ENCODE data around the gene SMOC1.

SMOC1 gene

GRCh38 chr14:69853774-69854173 lies 25.4 kb upstream of the SMOC1 start:
- TF ChIP-seq ZNF274 (IDR thresholded peaks at IDR 0.05; ENCODE audit: low read depth, low read length) = no peak
- H3K4me3 ChIP-seq (ENCODE audit: low read length) = no peak overlapping the region

GRCh38 chr14:69854598-69854997 lies 24.6 kb upstream of the SMOC1 start:
- TF ChIP-seq ZNF274 (IDR thresholded peaks at IDR 0.05; ENCODE audit: low read depth, low read length) = no peak
- no peak overlapping the region for H3K4me3 ChIP-seq (ENCODE audit: low read length)

- H3K4me3 ChIP-seq (ENCODE audit: low read length) = no peak overlapping the region
- TF ChIP-seq ZNF274 (IDR thresholded peaks at IDR 0.05; ENCODE audit: low read depth, low read length) = no peak
Observed at GRCh38 chr14:69855180-69855832, 23.9 kb upstream of the SMOC1 start.

GRCh38 chr14:69858801-69859200 lies 20.4 kb upstream of the SMOC1 start:
- no peak for TF ChIP-seq ZNF274 (IDR thresholded peaks at IDR 0.05; ENCODE audit: low read depth, low read length)
- no peak overlapping the region for H3K4me3 ChIP-seq (ENCODE audit: low read length)

GRCh38 chr14:69859591-69859990 lies 19.6 kb upstream of the SMOC1 start:
- H3K4me3 ChIP-seq (ENCODE audit: low read length) = no peak overlapping the region
- TF ChIP-seq ZNF274 (IDR thresholded peaks at IDR 0.05; ENCODE audit: low read depth, low read length) = no peak

- TF ChIP-seq ZNF274 (IDR thresholded peaks at IDR 0.05; ENCODE audit: low read depth, low read length) = no peak
- no peak overlapping the region for H3K4me3 ChIP-seq (ENCODE audit: low read length)
Observed at GRCh38 chr14:69860221-69860620, 19.0 kb upstream of the SMOC1 start.

- no peak for TF ChIP-seq ZNF274 (IDR thresholded peaks at IDR 0.05; ENCODE audit: low read depth, low read length)
- no peak overlapping the region for H3K4me3 ChIP-seq (ENCODE audit: low read length)
Observed at GRCh38 chr14:69861025-69861569, 18.1 kb upstream of the SMOC1 start.

- TF ChIP-seq ZNF274 (IDR thresholded peaks at IDR 0.05; ENCODE audit: low read depth, low read length) = no peak
- H3K4me3 ChIP-seq (ENCODE audit: low read length) = no peak overlapping the region
Observed at GRCh38 chr14:69863083-69863482, 16.1 kb upstream of the SMOC1 start.

GRCh38 chr14:69865701-69866365 lies 13.4 kb upstream of the SMOC1 start:
- TF ChIP-seq ZNF274 (IDR thresholded peaks at IDR 0.05; ENCODE audit: low read depth, low read length) = no peak
- H3K4me3 ChIP-seq (ENCODE audit: low read length) = no peak overlapping the region

GRCh38 chr14:69868363-69868963 lies 10.8 kb upstream of the SMOC1 start:
- no peak overlapping the region for H3K4me3 ChIP-seq (ENCODE audit: low read length)
- no peak for TF ChIP-seq ZNF274 (IDR thresholded peaks at IDR 0.05; ENCODE audit: low read depth, low read length)

GRCh38 chr14:69870613-69871012 lies 8.6 kb upstream of the SMOC1 start:
- H3K4me3 ChIP-seq (ENCODE audit: low read length) = no peak overlapping the region
- no peak for TF ChIP-seq ZNF274 (IDR thresholded peaks at IDR 0.05; ENCODE audit: low read depth, low read length)

- H3K4me3 ChIP-seq (ENCODE audit: low read length) = no peak overlapping the region
- no peak for TF ChIP-seq ZNF274 (IDR thresholded peaks at IDR 0.05; ENCODE audit: low read depth, low read length)
Observed at GRCh38 chr14:69873877-69874780, 5.1 kb upstream of the SMOC1 start.

GRCh38 chr14:69876221-69876847 lies 2.9 kb upstream of the SMOC1 start:
- H3K4me3 ChIP-seq (ENCODE audit: low read length) = no peak overlapping the region
- TF ChIP-seq ZNF274 (IDR thresholded peaks at IDR 0.05; ENCODE audit: low read depth, low read length) = no peak

Data from GM08714 (cell line).